Raji (cell line): ENCODE results near the gene CHMP3.

Experiments used
- POLR2A ChIP-seq: IDR thresholded peaks from 2 replicates; pipeline ENCODE4 v1.6.1; 2011; ENCODE audit warnings: low read depth, low read length, control low read depth; ENCODE audit not compliant: insufficient read depth

CHMP3 gene

GRCh38 chr2:86562922-86563649, at the start of gene CHMP3:
Gene CHMP3 (minus strand): TSS chr2:86563443. CDS start chr2:86563348, 95 bp downstream.
- TF ChIP-seq POLR2A, result peak; percentile 67

GRCh38 chr2:86610871-86611270, 47.6 kb upstream of the CHMP3 start:
- no peak for TF ChIP-seq POLR2A

GRCh38 chr2:86608832-86609410, 45.7 kb upstream of the CHMP3 start:
- no peak for TF ChIP-seq POLR2A

DNA sequence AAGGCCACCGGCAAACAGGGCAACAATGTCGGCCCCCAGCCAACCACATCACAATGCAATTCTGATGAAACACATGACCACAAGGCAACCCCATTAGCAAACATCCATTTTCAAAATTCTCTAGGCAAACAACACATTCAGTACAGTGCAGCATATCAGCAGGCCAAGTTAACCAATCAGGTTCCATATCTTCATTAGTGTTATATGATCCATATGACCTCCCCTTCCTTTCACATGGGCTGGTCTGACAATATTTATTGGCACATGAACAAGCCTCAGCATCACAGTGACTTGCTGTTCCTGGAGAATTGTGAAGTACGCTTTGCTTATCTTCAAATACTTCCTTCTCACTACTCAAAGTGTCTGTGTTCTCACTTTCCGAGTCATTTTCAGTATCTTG, 40.7 kb upstream of the CHMP3 start:
- no peak for TF ChIP-seq POLR2A

DNA sequence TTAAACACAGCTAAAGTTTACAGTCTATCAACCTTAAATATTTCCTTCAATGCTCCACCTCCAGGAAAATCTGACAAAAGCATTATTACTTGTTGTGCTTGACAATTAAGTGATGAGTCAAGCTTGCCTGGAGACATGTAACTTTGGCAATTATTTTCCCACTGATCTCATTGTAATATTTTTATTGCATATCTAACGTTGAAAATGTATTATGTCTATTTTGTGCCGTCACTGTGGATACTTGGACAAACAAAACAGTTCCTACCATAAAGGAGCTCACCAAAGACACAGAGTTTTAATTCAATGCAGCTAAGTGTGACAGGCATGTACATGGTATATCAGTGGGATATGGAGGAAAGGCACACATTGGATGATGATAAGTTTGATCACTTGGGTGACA, 35.7 kb upstream of the CHMP3 start:
- TF ChIP-seq POLR2A, result no peak

- no peak for TF ChIP-seq POLR2A
Measured at GRCh38 chr2:86596118-86596517, 32.9 kb upstream of the CHMP3 start.

GRCh38 chr2:86593266-86593665, 30.0 kb upstream of the CHMP3 start:
- TF ChIP-seq POLR2A, result no peak

DNA sequence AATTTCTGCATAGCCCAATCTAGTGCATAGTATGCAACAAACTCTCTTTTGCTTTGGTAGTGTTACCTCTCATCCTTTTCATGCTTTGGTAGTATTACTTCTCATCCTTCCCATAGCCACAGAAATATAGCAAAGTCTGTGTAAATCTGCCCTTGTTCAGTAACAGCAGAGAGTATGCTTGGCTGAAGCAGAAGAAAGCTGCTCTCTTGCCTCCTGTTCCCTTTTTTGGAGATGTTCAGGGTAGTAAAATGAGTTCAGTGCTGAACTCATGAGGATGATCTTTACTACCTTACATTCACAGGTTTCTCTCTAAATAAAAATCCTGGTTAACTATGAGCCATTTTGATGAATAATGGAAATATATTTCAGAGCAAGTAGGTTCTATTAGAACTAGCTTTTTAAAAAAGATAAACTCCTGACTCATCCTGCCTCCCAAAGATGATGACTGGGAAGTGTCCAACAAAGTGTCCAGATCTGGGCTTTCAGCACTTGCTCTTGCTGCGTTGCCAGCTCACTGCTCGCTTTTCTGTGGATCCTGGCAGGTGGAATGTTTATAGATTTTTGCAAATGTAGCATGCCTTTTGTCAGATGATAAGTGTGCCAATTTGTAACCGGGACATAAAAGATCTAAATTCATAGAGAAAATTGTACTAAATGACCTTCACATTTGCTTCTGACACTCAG, 29.4 kb upstream of the CHMP3 start:
- no peak for TF ChIP-seq POLR2A

GRCh38 chr2:86584151-86584913, 21.1 kb upstream of the CHMP3 start:
- no peak for TF ChIP-seq POLR2A

GRCh38 chr2:86580560-86580959, 17.3 kb upstream of the CHMP3 start:
- TF ChIP-seq POLR2A, result no peak

GRCh38 chr2:86577817-86578456, 14.7 kb upstream of the CHMP3 start:
- TF ChIP-seq POLR2A, result no peak

- TF ChIP-seq POLR2A, result no peak
Measured at GRCh38 chr2:86570059-86570458, 6.8 kb upstream of the CHMP3 start.

- TF ChIP-seq POLR2A, result no peak
Measured at GRCh38 chr2:86566821-86567190, 3.6 kb upstream of the CHMP3 start.

DNA sequence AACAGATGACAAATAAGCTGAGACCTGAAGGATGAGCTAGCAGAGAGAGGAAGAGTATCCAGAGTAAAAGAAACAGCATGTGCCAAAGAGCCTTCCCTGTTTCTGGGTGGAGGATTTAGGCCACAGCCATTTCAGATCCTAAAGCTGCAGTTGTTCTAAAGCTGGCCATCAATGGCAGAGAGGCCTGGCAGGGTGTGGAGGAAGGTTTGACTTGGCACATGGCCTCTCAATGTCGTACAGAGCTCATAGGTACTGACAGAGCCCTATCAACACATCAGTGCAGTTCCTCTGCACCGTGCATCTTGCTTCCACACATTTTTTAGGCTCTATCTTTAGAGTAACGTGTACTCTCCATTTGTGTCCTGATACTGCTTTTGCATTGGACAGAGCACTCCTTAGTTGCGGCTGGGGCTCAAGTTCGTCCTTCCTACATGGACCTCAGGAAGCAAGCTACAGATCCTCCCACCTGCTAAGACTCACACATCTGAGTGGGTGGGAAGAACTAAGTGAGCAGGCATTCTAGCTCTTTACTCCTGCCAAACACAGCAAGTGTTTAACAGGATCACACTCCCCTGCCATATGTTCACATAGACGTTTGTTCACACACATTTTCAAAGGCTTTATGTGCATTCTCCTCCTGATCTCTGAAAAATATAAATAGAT, 3.0 kb upstream of the CHMP3 start:
- TF ChIP-seq POLR2A, result no peak
